Caco-2 (cell line): ENCODE measurements around the gene ATP13A2. TPM values are rescaled to one million over a fixed set of nuclear protein-coding genes. Genes with fewer than 3 reads are reported as not detected.

Source experiments
- BruUV-seq: library from RNA; stranded (reverse); fragments of 400-500 nt; replicated peaks from 2 replicates; lab custom pipeline; 2021; lab: Mats Ljungman, UMichigan
- CTCF ChIA-PET: fragments of 300-600 bp; sonication (Branson Sonifier 250); formaldehyde crosslinking; loops from one replicate; lab custom pipeline; 2022; ENCODE audit warnings: antibody characterized with exemption; lab: Charles Lee
- POLR2A ChIA-PET: fragments of 300-600 bp; sonication (Branson Sonifier 250); formaldehyde crosslinking; loops from one replicate; lab custom pipeline; 2022; ENCODE audit warnings: antibody characterized with exemption; lab: Charles Lee
- DNase-seq, 2 experiments: peaks; one replicate each; pipeline versions ENCODE4 v3.0.0 to v3.0.0-alpha.2; 2020 to 2022
- H3K27me3 ChIP-seq: replicated peaks from 2 replicates; pipeline ENCODE4 v1.6.0; 2011; ENCODE audit warnings: low read length; ENCODE audit not compliant: control insufficient read depth, insufficient read depth
- H3K36me3 ChIP-seq: 2 replicates; pipeline ENCODE4 v1.5.1; 2011; ENCODE audit warnings: low read length; ENCODE audit not compliant: control insufficient read depth, insufficient read depth
- H3K4me1 ChIP-seq: fragments of 250-450 bp; sonication (Bioruptor Pico); 2 replicates; pipeline ENCODE4 v1.5.1; 2020; ENCODE audit warnings: mild to moderate bottlenecking
- H3K4me3 ChIP-seq: 2 replicates; pipeline ENCODE4 v1.5.1; 2011; ENCODE audit warnings: low read depth, mild to moderate bottlenecking, control low read depth, low read length
- H3K9me3 ChIP-seq: fragments of 250-450 bp; sonication (Bioruptor Pico); 2 replicates; pipeline ENCODE4 v1.5.1; 2020; ENCODE audit warnings: mild to moderate bottlenecking, moderate library complexity
- H3K27ac Mint-ChIP-seq: one replicate; pipeline ENCODE4 v1.8.0; 2022; ENCODE audit warnings: mixed read lengths; ENCODE audit not compliant: unreplicated experiment
- H3K27me3 Mint-ChIP-seq: one replicate; pipeline ENCODE4 v1.8.0; 2022; ENCODE audit warnings: mixed read lengths; ENCODE audit not compliant: insufficient read depth, unreplicated experiment
- H3K36me3 Mint-ChIP-seq: one replicate; pipeline ENCODE4 v1.8.0; 2022; ENCODE audit warnings: mild to moderate bottlenecking, mixed read lengths; ENCODE audit not compliant: insufficient read depth, unreplicated experiment
- H3K4me1 Mint-ChIP-seq: one replicate; pipeline ENCODE4 v1.8.0; 2022; ENCODE audit warnings: low read depth, mixed read lengths; ENCODE audit not compliant: unreplicated experiment
- H3K4me3 Mint-ChIP-seq: one replicate; pipeline ENCODE4 v1.8.0; 2022; ENCODE audit warnings: mild to moderate bottlenecking, moderate library complexity, mixed read lengths; ENCODE audit not compliant: unreplicated experiment
- H3K9me3 Mint-ChIP-seq: one replicate; pipeline ENCODE4 v1.8.0; 2022; ENCODE audit warnings: mixed read lengths; ENCODE audit not compliant: unreplicated experiment
- intact Hi-C: fragments of 100-400 bp; cut with micrococcal nuclease; formaldehyde crosslinking; loops from one replicate; pipeline ENCODE4 v1.10.0; 2022; ENCODE audit not compliant: unreplicated experiment
- total RNA-seq: library from RNA; stranded (reverse); gene quantifications from 2 replicates; pipeline ENCODE4 v1.2.3, GENCODE V29; 2022
- TF ChIP-seq, protein P1 (sequence below), 2 experiments: fragments of 200-600 bp in 1 of 2; IDR thresholded peaks; 1 replicate in 1 of 2; 2 replicates in 1 of 2; pipeline versions ENCODE4 v1.5.1 to v1.8.0; 2011 to 2022; ENCODE audit warnings: antibody characterized with exemption in 1 of 2, control low read depth in 1 of 2, inconsistent platforms in 1 of 2, low read depth in 1 of 2, low read length in 1 of 2, mild to moderate bottlenecking in 1 of 2, moderate library complexity in 1 of 2; ENCODE audit not compliant: insufficient read depth in 1 of 2, severe bottlenecking in 1 of 2, unreplicated experiment in 1 of 2

ATP13A2 gene
- total RNA-seq, 1 experiment from 2014 or later: 58.4 TPM

DNA sequence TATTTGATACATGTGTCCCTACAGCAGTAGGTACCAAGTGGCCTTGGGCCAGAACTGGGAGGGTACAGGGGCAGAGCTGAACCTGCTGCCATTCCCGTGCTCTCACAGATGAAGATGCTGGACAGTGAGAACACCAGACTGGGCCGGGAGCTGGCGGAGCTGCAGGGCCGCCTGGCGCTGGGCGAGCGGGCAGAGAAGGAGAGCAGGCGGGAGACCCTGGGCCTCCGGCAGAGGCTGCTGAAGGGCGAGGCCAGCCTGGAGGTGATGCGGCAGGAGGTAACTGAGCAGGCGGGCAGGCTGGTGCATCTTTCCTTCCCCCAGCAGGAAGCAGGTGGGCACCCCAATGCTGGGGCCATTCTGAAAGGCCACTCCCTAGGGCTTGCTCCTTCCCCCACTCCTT lies 53.3 kb downstream of the ATP13A2 start:
- no peaks in the 10 kb centered on the region for H3K9me3 ChIP-seq
- Mint-ChIP-seq H3K27me3 (no peaks in the 10 kb centered on the region), H3K36me3 (no peaks in the 10 kb centered on the region), H3K9me3 (no peaks in the 10 kb centered on the region), H3K4me3 (no peak overlapping the region), H3K27ac (no peak overlapping the region), H3K4me1 (no peaks in the 10 kb centered on the region)
- intact Hi-C loops: loop anchor here (10.0 kb wide), 1 partner anchor 376 kb away; no protein-coding TSS in a partner anchor
- ChIA-PET POLR2A (no interaction called here), CTCF (no interaction called here)
- no peak for DNase-seq
- TF ChIP-seq, protein P1, sequence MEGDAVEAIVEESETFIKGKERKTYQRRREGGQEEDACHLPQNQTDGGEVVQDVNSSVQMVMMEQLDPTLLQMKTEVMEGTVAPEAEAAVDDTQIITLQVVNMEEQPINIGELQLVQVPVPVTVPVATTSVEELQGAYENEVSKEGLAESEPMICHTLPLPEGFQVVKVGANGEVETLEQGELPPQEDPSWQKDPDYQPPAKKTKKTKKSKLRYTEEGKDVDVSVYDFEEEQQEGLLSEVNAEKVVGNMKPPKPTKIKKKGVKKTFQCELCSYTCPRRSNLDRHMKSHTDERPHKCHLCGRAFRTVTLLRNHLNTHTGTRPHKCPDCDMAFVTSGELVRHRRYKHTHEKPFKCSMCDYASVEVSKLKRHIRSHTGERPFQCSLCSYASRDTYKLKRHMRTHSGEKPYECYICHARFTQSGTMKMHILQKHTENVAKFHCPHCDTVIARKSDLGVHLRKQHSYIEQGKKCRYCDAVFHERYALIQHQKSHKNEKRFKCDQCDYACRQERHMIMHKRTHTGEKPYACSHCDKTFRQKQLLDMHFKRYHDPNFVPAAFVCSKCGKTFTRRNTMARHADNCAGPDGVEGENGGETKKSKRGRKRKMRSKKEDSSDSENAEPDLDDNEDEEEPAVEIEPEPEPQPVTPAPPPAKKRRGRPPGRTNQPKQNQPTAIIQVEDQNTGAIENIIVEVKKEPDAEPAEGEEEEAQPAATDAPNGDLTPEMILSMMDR (IDR thresholded peaks at IDR 0.05; ENCODE audit: insufficient read depth in 1 of 2, low read depth in 1 of 2, low read length in 1 of 2, severe bottlenecking in 1 of 2, unreplicated experiment in 1 of 2): no peak
- no peak overlapping the region for H3K4me3 ChIP-seq
- no TSS peak for BruUV-seq
- H3K36me3 ChIP-seq: no peaks in the 10 kb centered on the region
- no peaks in the 10 kb centered on the region for H3K4me1 ChIP-seq
- H3K27me3 ChIP-seq: no peaks in the 10 kb centered on the region

DNA sequence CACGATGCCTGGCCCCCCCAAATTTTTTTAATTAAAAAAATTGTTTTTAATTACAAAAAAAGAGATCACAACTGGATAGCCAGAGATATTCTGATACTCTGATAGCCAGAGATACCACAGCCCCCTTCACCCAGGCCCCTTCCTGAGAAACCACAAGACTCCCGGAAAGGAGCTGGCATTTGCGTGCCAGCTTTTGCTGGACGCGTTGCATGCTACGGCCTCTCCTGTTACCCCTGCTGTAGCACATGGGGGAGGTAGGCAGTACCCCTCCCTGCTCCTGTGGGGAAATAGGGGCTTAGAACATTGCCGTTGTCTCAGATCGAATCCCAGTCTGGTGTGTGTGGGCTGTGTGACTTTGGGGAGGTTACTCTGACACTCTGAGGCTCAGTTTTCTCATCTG lies 54.0 kb downstream of the ATP13A2 start:
- H3K4me3 ChIP-seq: no peak overlapping the region
- intact Hi-C loops: loop anchor here (10.0 kb wide), 1 partner anchor 377 kb away; no protein-coding TSS in a partner anchor
- no TSS peak for BruUV-seq
- H3K4me1 Mint-ChIP-seq: no peaks in the 10 kb centered on the region
- H3K27me3 Mint-ChIP-seq: no peaks in the 10 kb centered on the region
- no peaks in the 10 kb centered on the region for H3K9me3 ChIP-seq
- CTCF ChIA-PET: no interaction called here
- no peaks in the 10 kb centered on the region for H3K4me1 ChIP-seq
- POLR2A ChIA-PET: no interaction called here
- H3K36me3 ChIP-seq: no peaks in the 10 kb centered on the region
- no peak overlapping the region for H3K27ac Mint-ChIP-seq
- no peaks in the 10 kb centered on the region for H3K9me3 Mint-ChIP-seq
- no peak for DNase-seq
- TF ChIP-seq, protein P1 (IDR thresholded peaks at IDR 0.05; ENCODE audit: insufficient read depth in 1 of 2, low read depth in 1 of 2, low read length in 1 of 2, severe bottlenecking in 1 of 2, unreplicated experiment in 1 of 2): no peak
- H3K36me3 Mint-ChIP-seq: no peaks in the 10 kb centered on the region
- no peak overlapping the region for H3K4me3 Mint-ChIP-seq
- H3K27me3 ChIP-seq: no peaks in the 10 kb centered on the region

DNA sequence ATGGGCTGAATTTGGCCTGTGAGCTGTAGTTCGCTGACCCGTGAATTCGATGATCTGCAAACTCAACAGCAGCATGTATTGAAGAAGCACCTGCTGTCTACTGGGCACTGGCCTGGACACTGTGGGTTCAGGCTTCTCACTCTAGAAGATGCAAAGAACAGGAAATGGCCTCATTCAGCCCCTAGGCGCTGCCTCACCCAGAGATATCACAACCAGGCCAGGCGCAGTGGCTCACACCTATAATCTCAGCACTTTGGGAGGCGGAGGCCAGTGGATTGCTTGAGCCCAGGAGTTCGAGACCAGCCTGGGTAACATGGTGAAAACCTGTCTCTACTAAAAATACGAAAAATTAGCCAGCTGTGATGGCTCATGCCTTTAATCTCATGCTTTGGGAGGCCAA lies 55.0 kb downstream of the ATP13A2 start:
- H3K4me1 Mint-ChIP-seq: no peaks in the 10 kb centered on the region
- no peaks in the 10 kb centered on the region for H3K27me3 ChIP-seq
- no peaks in the 10 kb centered on the region for H3K9me3 Mint-ChIP-seq
- no TSS peak for BruUV-seq
- no peak overlapping the region for H3K27ac Mint-ChIP-seq
- TF ChIP-seq, protein P1 (IDR thresholded peaks at IDR 0.05; ENCODE audit: insufficient read depth in 1 of 2, low read depth in 1 of 2, low read length in 1 of 2, severe bottlenecking in 1 of 2, unreplicated experiment in 1 of 2): no peak
- intact Hi-C loops: loop anchor here (10.0 kb wide), 1 partner anchor 378 kb away; no protein-coding TSS in a partner anchor
- DNase-seq: no peak
- H3K4me1 ChIP-seq: no peaks in the 10 kb centered on the region
- no peaks in the 10 kb centered on the region for H3K27me3 Mint-ChIP-seq
- ChIA-PET CTCF (no interaction called here), POLR2A (no interaction called here)
- H3K36me3 Mint-ChIP-seq: no peaks in the 10 kb centered on the region
- no peak overlapping the region for H3K4me3 ChIP-seq
- H3K36me3 ChIP-seq: no peaks in the 10 kb centered on the region
- H3K9me3 ChIP-seq: no peaks in the 10 kb centered on the region
- H3K4me3 Mint-ChIP-seq: no peak overlapping the region
